Measurements from ENCODE around the gene HLA-G. TPM values are rescaled to one million over a fixed set of nuclear protein-coding genes. Genes with fewer than 3 reads are reported as not detected.
A peak's percentile ranks its signal among the peaks of the same experiment; 100 is the strongest.

Gene HLA-G
- total RNA-seq, 2 experiments from 2014 or later, result 1.3 TPM

GRCh38 chr6:29828471-29828797 lies 809 bp downstream of the HLA-G start:
- H3K27ac Mint-ChIP-seq, result no peak overlapping the region
- H3K27me3 Mint-ChIP-seq, result peaks cover 81% of the 10 kb centered on the region
- CTCF ChIA-PET, result no interaction called here
- peak; percentile 28 for DNase-seq
- no peak overlapping the region for H3K4me3 Mint-ChIP-seq
- no peaks in the 10 kb centered on the region for H3K9me3 Mint-ChIP-seq
- H3K4me1 Mint-ChIP-seq, result peaks cover 19% of the 10 kb centered on the region
- no peaks in the 10 kb centered on the region for H3K36me3 Mint-ChIP-seq (ENCODE audit: low read depth)
- POLR2A ChIA-PET, result no interaction called here

GRCh38 chr6:29829766-29830165 lies 2.1 kb downstream of the HLA-G start:
- Mint-ChIP-seq H3K4me1 (peaks cover 19% of the 10 kb centered on the region), H3K9me3 (no peaks in the 10 kb centered on the region), H3K4me3 (no peak overlapping the region), H3K27ac (no peak overlapping the region), H3K36me3 (ENCODE audit: low read depth) (no peaks in the 10 kb centered on the region), H3K27me3 (peaks cover 77% of the 10 kb centered on the region)
- ChIA-PET CTCF (interaction anchor here (0.5 to 1.6 kb wide), 2 partner anchors 92 to 155 kb away, joined by 3 to 7 read pairs; no protein-coding TSS in a partner anchor), POLR2A (no interaction called here)
- no peak for DNase-seq

GRCh38 chr6:29830409-29830808 lies 2.8 kb downstream of the HLA-G start:
- POLR2A ChIA-PET, result no interaction called here
- CTCF ChIA-PET, result interaction anchor here (1.6 kb wide), 1 partner anchor 92 kb away, joined by 7 read pairs; no protein-coding TSS in a partner anchor

GRCh38 chr6:29831776-29832175 lies 4.2 kb downstream of the HLA-G start:
- CTCF ChIA-PET, result interaction anchor here (0.6 kb wide), 1 partner anchor 17 kb away, joined by 3 read pairs; no protein-coding TSS in a partner anchor

More at GRCh38 chr6:29830409-29830808, 2.8 kb downstream of the HLA-G start:
- no peaks in the 10 kb centered on the region for H3K9me3 Mint-ChIP-seq
- H3K27ac Mint-ChIP-seq, result no peak overlapping the region
- peaks cover 77% of the 10 kb centered on the region for H3K27me3 Mint-ChIP-seq
- H3K4me3 Mint-ChIP-seq, result no peak overlapping the region
- H3K4me1 Mint-ChIP-seq, result peaks cover 21% of the 10 kb centered on the region
- H3K36me3 Mint-ChIP-seq (ENCODE audit: low read depth), result no peaks in the 10 kb centered on the region
- DNase-seq, result no peak

GRCh38 chr6:29834564-29835436 lies 7.2 kb downstream of the HLA-G start:
- Mint-ChIP-seq H3K27ac (no peak overlapping the region), H3K36me3 (ENCODE audit: low read depth) (no peaks in the 10 kb centered on the region), H3K27me3 (peaks cover 69% of the 10 kb centered on the region), H3K4me1 (peaks cover 10% of the 10 kb centered on the region), H3K4me3 (no peak overlapping the region), H3K9me3 (no peaks in the 10 kb centered on the region)
- POLR2A ChIA-PET, result no interaction called here
- DNase-seq, result peak; percentile 57
- CTCF ChIA-PET, result interaction anchor here (1.0 to 1.5 kb wide), 9 partner anchors 9 to 138 kb away, joined by 3 to 7 read pairs (median 3); no protein-coding TSS in a partner anchor

More at GRCh38 chr6:29831776-29832175, 4.2 kb downstream of the HLA-G start:
- Mint-ChIP-seq H3K9me3 (no peaks in the 10 kb centered on the region), H3K4me1 (peaks cover 19% of the 10 kb centered on the region), H3K4me3 (no peak overlapping the region), H3K27ac (no peak overlapping the region), H3K36me3 (ENCODE audit: low read depth) (no peaks in the 10 kb centered on the region), H3K27me3 (peaks cover 78% of the 10 kb centered on the region)
- POLR2A ChIA-PET, result no interaction called here
- DNase-seq, result no peak

- H3K27me3 Mint-ChIP-seq, result peaks cover 59% of the 10 kb centered on the region
Observed at GRCh38 chr6:29839917-29840316, 12.3 kb downstream of the HLA-G start.

GRCh38 chr6:29841030-29841429 lies 13.4 kb downstream of the HLA-G start:
- no peak for DNase-seq
- ChIA-PET CTCF (no interaction called here), POLR2A (no interaction called here)
- H3K27ac Mint-ChIP-seq, result no peak overlapping the region
- H3K9me3 Mint-ChIP-seq, result no peaks in the 10 kb centered on the region
- no peak overlapping the region for H3K4me3 Mint-ChIP-seq
- peaks cover 56% of the 10 kb centered on the region for H3K27me3 Mint-ChIP-seq
- H3K4me1 Mint-ChIP-seq, result peaks cover 6% of the 10 kb centered on the region
- no peaks in the 10 kb centered on the region for H3K36me3 Mint-ChIP-seq (ENCODE audit: low read depth)

More at GRCh38 chr6:29839917-29840316, 12.3 kb downstream of the HLA-G start:
- POLR2A ChIA-PET, result no interaction called here
- CTCF ChIA-PET, result no interaction called here
- DNase-seq, result no peak
- H3K27ac Mint-ChIP-seq, result no peak overlapping the region
- no peak overlapping the region for H3K4me3 Mint-ChIP-seq
- H3K9me3 Mint-ChIP-seq, result no peaks in the 10 kb centered on the region
- peaks cover 2% of the 10 kb centered on the region for H3K4me1 Mint-ChIP-seq
- no peaks in the 10 kb centered on the region for H3K36me3 Mint-ChIP-seq (ENCODE audit: low read depth)

- no peaks in the 10 kb centered on the region for H3K36me3 Mint-ChIP-seq (ENCODE audit: low read depth)
- H3K27ac Mint-ChIP-seq, result no peak overlapping the region
- ChIA-PET CTCF (no interaction called here), POLR2A (no interaction called here)
- peak; percentile 35 for DNase-seq
- no peaks in the 10 kb centered on the region for H3K9me3 Mint-ChIP-seq
- peaks cover 25% of the 10 kb centered on the region for H3K4me1 Mint-ChIP-seq
- H3K4me3 Mint-ChIP-seq, result no peak overlapping the region
- H3K27me3 Mint-ChIP-seq, result peaks cover 58% of the 10 kb centered on the region
Observed at GRCh38 chr6:29845405-29846006, 17.9 kb downstream of the HLA-G start.

- Mint-ChIP-seq H3K4me3 (no peak overlapping the region), H3K27me3 (peaks cover 60% of the 10 kb centered on the region)
Observed at GRCh38 chr6:29847871-29848630, 20.4 kb downstream of the HLA-G start.

GRCh38 chr6:29850011-29850553 lies 22.5 kb downstream of the HLA-G start:
- no peaks in the 10 kb centered on the region for H3K36me3 Mint-ChIP-seq (ENCODE audit: low read depth)
- ChIA-PET CTCF (no interaction called here), POLR2A (no interaction called here)
- H3K4me3 Mint-ChIP-seq, result peak overlapping the region; percentile 36
- H3K9me3 Mint-ChIP-seq, result no peaks in the 10 kb centered on the region
- DNase-seq, result peak; percentile 44
- H3K27ac Mint-ChIP-seq, result no peak overlapping the region
- H3K27me3 Mint-ChIP-seq, result peaks cover 61% of the 10 kb centered on the region
- peaks cover 31% of the 10 kb centered on the region for H3K4me1 Mint-ChIP-seq

More at GRCh38 chr6:29847871-29848630, 20.4 kb downstream of the HLA-G start:
- ChIA-PET CTCF (interaction anchor here (0.6 to 1.5 kb wide), 19 partner anchors 16 to 372 kb away, joined by 3 to 9 read pairs (median 3); no protein-coding TSS in a partner anchor), POLR2A (no interaction called here)
- H3K9me3 Mint-ChIP-seq, result no peaks in the 10 kb centered on the region
- DNase-seq, result peak; percentile 86
- H3K4me1 Mint-ChIP-seq, result peaks cover 31% of the 10 kb centered on the region
- H3K36me3 Mint-ChIP-seq (ENCODE audit: low read depth), result no peaks in the 10 kb centered on the region
- H3K27ac Mint-ChIP-seq, result no peak overlapping the region

GRCh38 chr6:29851190-29851589 lies 23.6 kb downstream of the HLA-G start:
- no peak for DNase-seq
- Mint-ChIP-seq H3K36me3 (ENCODE audit: low read depth) (no peaks in the 10 kb centered on the region), H3K9me3 (no peaks in the 10 kb centered on the region), H3K27me3 (peaks cover 62% of the 10 kb centered on the region), H3K4me3 (no peak overlapping the region), H3K4me1 (peaks cover 25% of the 10 kb centered on the region), H3K27ac (no peak overlapping the region)
- ChIA-PET POLR2A (no interaction called here), CTCF (no interaction called here)

GRCh38 chr6:29853245-29853644 lies 25.6 kb downstream of the HLA-G start:
- H3K36me3 Mint-ChIP-seq (ENCODE audit: low read depth), result no peaks in the 10 kb centered on the region
- H3K27me3 Mint-ChIP-seq, result peaks cover 67% of the 10 kb centered on the region
- peaks cover 20% of the 10 kb centered on the region for H3K4me1 Mint-ChIP-seq
- H3K4me3 Mint-ChIP-seq, result no peak overlapping the region
- ChIA-PET POLR2A (no interaction called here), CTCF (no interaction called here)
- no peak for DNase-seq
- no peak overlapping the region for H3K27ac Mint-ChIP-seq
- no peaks in the 10 kb centered on the region for H3K9me3 Mint-ChIP-seq

Data from activated CD4-positive, alpha-beta T cell treated with anti-CD3 and anti-CD28 coated beads, Interleukin-2, amount 10 ng/mL, durations not matched to agents 7 days and 5 days (primary cell).